Adipocyte (in vitro differentiated cells): Measurements from ENCODE around the gene TIPARP.

Experiments
- DNase-seq: peaks from one replicate; pipeline ENCODE4 v3.0.0-alpha.2; 2015; ENCODE audit warnings: low read depth
- H3K27me3 ChIP-seq: replicated peaks from 2 replicates; pipeline ENCODE4 v1.7.0; 2013; ENCODE audit warnings: mild to moderate bottlenecking, low read length, moderate library complexity; ENCODE audit not compliant: control insufficient read depth, insufficient read depth
- H3K36me3 ChIP-seq: 2 replicates; pipeline ENCODE4 v1.7.0; 2013; ENCODE audit warnings: low read length, mild to moderate bottlenecking, moderate library complexity; ENCODE audit not compliant: control insufficient read depth, insufficient read depth, severe bottlenecking
- H3K4me1 ChIP-seq: 2 replicates; pipeline ENCODE4 v1.7.0; 2013; ENCODE audit warnings: mild to moderate bottlenecking, low read length, moderate library complexity; ENCODE audit not compliant: control insufficient read depth, insufficient read depth
- H3K4me3 ChIP-seq: 2 replicates; pipeline ENCODE4 v1.7.0; 2013; ENCODE audit warnings: mild to moderate bottlenecking, low read length, moderate library complexity
- H3K9ac ChIP-seq: 2 replicates; pipeline ENCODE4 v1.7.0; 2013; ENCODE audit warnings: mild to moderate bottlenecking, low read length, moderate library complexity
- H3K9me3 ChIP-seq: 2 replicates; pipeline ENCODE4 v1.7.0; 2013; ENCODE audit warnings: mild to moderate bottlenecking, low read length, moderate library complexity; ENCODE audit not compliant: control insufficient read depth

TIPARP gene

GRCh38 chr3:156635973-156636372 is 38.4 kb upstream of the TIPARP start:
- Histone ChIP-seq H3K9ac (no peak overlapping the region), H3K27me3 (no peaks in the 10 kb centered on the region), H3K36me3 (no peaks in the 10 kb centered on the region), H3K4me3 (no peak overlapping the region), H3K9me3 (no peaks in the 10 kb centered on the region), H3K4me1 (peaks cover 33% of the 10 kb centered on the region)
- DNase-seq = no peak

- DNase-seq = no peak
- H3K9me3 ChIP-seq = no peaks in the 10 kb centered on the region
- no peaks in the 10 kb centered on the region for H3K36me3 ChIP-seq
- H3K27me3 ChIP-seq = no peaks in the 10 kb centered on the region
- H3K4me1 ChIP-seq = peaks cover 36% of the 10 kb centered on the region
- no peak overlapping the region for H3K4me3 ChIP-seq
- no peak overlapping the region for H3K9ac ChIP-seq
Observed at GRCh38 chr3:156637480-156638022, 36.8 kb upstream of the TIPARP start.

DNA sequence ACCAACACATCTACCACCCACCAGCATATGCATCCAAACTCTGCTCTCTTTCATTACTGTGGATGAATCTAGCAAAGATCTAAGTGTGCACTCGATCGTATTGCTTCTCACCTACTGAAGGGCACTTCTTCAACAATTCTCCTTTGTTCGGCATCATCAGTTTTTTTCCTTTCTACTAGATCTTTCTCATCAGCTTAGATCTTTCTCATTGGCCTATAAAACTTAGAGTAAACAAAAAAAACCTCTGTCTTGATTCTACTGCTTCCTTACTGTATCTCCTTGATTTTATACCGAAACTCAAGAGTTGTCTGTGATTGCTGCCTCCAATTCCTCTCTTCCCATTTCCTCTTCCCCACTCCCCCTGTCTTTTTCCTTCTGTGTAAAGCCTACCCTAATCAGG is 36.1 kb upstream of the TIPARP start:
- Histone ChIP-seq H3K9ac (no peak overlapping the region), H3K4me3 (no peak overlapping the region), H3K9me3 (no peaks in the 10 kb centered on the region), H3K36me3 (no peaks in the 10 kb centered on the region), H3K27me3 (no peaks in the 10 kb centered on the region), H3K4me1 (peaks cover 36% of the 10 kb centered on the region)
- DNase-seq = no peak

DNA sequence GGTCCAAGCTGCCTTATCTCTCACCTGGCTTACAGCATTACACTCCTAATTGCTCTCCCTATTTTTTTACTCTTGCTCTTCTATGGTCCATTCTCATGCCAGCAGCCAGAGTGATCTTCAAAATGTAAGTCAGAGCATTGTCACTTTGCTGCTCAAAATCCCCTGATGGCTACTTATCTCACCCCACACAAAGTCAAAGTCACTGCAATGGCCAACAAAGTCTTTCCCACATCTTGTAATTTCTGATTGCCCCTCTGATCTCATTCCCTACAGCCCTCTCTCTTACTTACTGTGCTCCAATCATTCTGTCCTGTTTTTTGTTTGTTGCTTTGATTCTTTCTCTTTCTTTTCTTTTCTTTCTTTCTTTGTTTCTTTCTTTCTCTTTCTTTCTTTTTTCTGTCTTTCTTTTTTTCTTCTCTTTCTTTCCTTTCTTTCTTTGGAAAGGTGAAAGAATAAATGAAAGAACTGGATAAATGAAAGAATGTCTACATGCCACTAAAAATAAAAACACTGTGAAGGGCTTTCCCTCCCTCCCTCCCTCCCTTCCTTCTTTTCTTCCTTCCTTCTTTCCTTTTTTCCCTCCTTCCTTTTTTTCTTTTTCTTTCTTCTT is 34.9 kb upstream of the TIPARP start:
- no peak overlapping the region for H3K4me3 ChIP-seq
- H3K27me3 ChIP-seq = no peaks in the 10 kb centered on the region
- no peaks in the 10 kb centered on the region for H3K36me3 ChIP-seq
- H3K4me1 ChIP-seq = peaks cover 38% of the 10 kb centered on the region
- H3K9ac ChIP-seq = no peak overlapping the region
- H3K9me3 ChIP-seq = no peaks in the 10 kb centered on the region
- no peak for DNase-seq

GRCh38 chr3:156641618-156641975 is 32.8 kb upstream of the TIPARP start:
- no peaks in the 10 kb centered on the region for H3K9me3 ChIP-seq
- no peak overlapping the region for H3K4me3 ChIP-seq
- DNase-seq = no peak
- no peak overlapping the region for H3K9ac ChIP-seq
- peaks cover 40% of the 10 kb centered on the region for H3K4me1 ChIP-seq
- H3K27me3 ChIP-seq = no peaks in the 10 kb centered on the region
- H3K36me3 ChIP-seq = no peaks in the 10 kb centered on the region

GRCh38 chr3:156642750-156643728 is 31.4 kb upstream of the TIPARP start:
- no peaks in the 10 kb centered on the region for H3K36me3 ChIP-seq
- peaks cover 31% of the 10 kb centered on the region for H3K4me1 ChIP-seq
- DNase-seq = peak; percentile 34
- no peaks in the 10 kb centered on the region for H3K27me3 ChIP-seq
- H3K9ac ChIP-seq = peak overlapping the region; percentile 48
- H3K9me3 ChIP-seq = no peaks in the 10 kb centered on the region
- H3K4me3 ChIP-seq = peak overlapping the region; percentile 52

GRCh38 chr3:156643729-156644389 is 30.5 kb upstream of the TIPARP start:
- peak overlapping the region; percentile 48 for H3K9ac ChIP-seq
- H3K4me3 ChIP-seq = peak overlapping the region; percentile 52
- no peaks in the 10 kb centered on the region for H3K27me3 ChIP-seq
- H3K36me3 ChIP-seq = no peaks in the 10 kb centered on the region
- DNase-seq = no peak
- H3K9me3 ChIP-seq = no peaks in the 10 kb centered on the region
- H3K4me1 ChIP-seq = peaks cover 31% of the 10 kb centered on the region

- H3K36me3 ChIP-seq = no peaks in the 10 kb centered on the region
Observed at GRCh38 chr3:156644958-156645357, 29.4 kb upstream of the TIPARP start.

DNA sequence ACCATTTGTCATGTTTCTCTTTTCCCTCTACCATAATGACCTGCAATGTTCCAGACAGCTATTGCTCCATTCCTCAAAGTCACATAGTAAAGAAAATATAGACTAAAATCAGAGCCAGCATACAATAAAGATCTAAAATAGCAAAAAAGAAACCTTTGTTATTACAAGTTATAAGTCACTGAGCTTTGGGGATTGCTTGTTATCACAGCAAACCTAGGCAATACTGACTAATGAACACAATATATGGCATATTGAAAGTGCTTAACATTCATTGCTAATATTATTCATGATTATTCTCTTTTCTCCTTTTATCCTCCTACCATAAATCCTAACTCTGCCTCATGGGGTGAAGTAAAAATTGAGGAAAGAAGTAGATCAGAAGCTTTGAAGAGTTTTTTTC is 27.4 kb upstream of the TIPARP start:
- no peaks in the 10 kb centered on the region for H3K36me3 ChIP-seq
- no peaks in the 10 kb centered on the region for H3K27me3 ChIP-seq
- no peak overlapping the region for H3K9ac ChIP-seq
- peaks cover 31% of the 10 kb centered on the region for H3K4me1 ChIP-seq
- no peak for DNase-seq
- no peaks in the 10 kb centered on the region for H3K9me3 ChIP-seq
- no peak overlapping the region for H3K4me3 ChIP-seq

More at GRCh38 chr3:156644958-156645357, 29.4 kb upstream of the TIPARP start:
- no peaks in the 10 kb centered on the region for H3K27me3 ChIP-seq
- no peaks in the 10 kb centered on the region for H3K9me3 ChIP-seq
- H3K9ac ChIP-seq = no peak overlapping the region
- no peak for DNase-seq
- no peak overlapping the region for H3K4me3 ChIP-seq
- peaks cover 31% of the 10 kb centered on the region for H3K4me1 ChIP-seq

GRCh38 chr3:156648086-156648485 is 26.3 kb upstream of the TIPARP start:
- Histone ChIP-seq H3K4me1 (peaks cover 22% of the 10 kb centered on the region), H3K27me3 (no peaks in the 10 kb centered on the region), H3K9ac (no peak overlapping the region), H3K36me3 (no peaks in the 10 kb centered on the region), H3K4me3 (no peak overlapping the region), H3K9me3 (no peaks in the 10 kb centered on the region)
- DNase-seq = no peak

GRCh38 chr3:156649681-156650080 is 24.7 kb upstream of the TIPARP start:
- Histone ChIP-seq H3K9ac (no peak overlapping the region), H3K36me3 (no peaks in the 10 kb centered on the region), H3K9me3 (no peaks in the 10 kb centered on the region), H3K4me1 (peaks cover 6% of the 10 kb centered on the region), H3K27me3 (no peaks in the 10 kb centered on the region), H3K4me3 (no peak overlapping the region)
- no peak for DNase-seq
